ENCODE measurements around the gene VPS35L. TPM values are rescaled to one million over a fixed set of nuclear protein-coding genes. Genes with fewer than 3 reads are reported as not detected.

Gene VPS35L, protein sequence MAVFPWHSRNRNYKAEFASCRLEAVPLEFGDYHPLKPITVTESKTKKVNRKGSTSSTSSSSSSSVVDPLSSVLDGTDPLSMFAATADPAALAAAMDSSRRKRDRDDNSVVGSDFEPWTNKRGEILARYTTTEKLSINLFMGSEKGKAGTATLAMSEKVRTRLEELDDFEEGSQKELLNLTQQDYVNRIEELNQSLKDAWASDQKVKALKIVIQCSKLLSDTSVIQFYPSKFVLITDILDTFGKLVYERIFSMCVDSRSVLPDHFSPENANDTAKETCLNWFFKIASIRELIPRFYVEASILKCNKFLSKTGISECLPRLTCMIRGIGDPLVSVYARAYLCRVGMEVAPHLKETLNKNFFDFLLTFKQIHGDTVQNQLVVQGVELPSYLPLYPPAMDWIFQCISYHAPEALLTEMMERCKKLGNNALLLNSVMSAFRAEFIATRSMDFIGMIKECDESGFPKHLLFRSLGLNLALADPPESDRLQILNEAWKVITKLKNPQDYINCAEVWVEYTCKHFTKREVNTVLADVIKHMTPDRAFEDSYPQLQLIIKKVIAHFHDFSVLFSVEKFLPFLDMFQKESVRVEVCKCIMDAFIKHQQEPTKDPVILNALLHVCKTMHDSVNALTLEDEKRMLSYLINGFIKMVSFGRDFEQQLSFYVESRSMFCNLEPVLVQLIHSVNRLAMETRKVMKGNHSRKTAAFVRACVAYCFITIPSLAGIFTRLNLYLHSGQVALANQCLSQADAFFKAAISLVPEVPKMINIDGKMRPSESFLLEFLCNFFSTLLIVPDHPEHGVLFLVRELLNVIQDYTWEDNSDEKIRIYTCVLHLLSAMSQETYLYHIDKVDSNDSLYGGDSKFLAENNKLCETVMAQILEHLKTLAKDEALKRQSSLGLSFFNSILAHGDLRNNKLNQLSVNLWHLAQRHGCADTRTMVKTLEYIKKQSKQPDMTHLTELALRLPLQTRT
- total RNA-seq: 6.8 and 14.7 TPM in 2 replicates

- Histone ChIP-seq H3K36me3 (ENCODE audit: control insufficient read depth, insufficient read depth, low read length) (no peaks in the 10 kb centered on the region), H3K4me3 (ENCODE audit: low read depth, low read length) (peak within 1 kb of the TSS; percentile 60), H3K27me3 (ENCODE audit: control insufficient read depth, insufficient read depth, low read length) (no peaks in the 10 kb centered on the region)
- DNase-seq (ENCODE audit: low read depth) (peak; percentile 94), FAIRE-seq (no peak)
- TF ChIP-seq CTCF (IDR thresholded peaks at IDR 0.05; ENCODE audit: insufficient read depth, low read length, severe bottlenecking): peak; percentile 90
Measured at GRCh38 chr16:19555186-19555937, at the start of gene VPS35L. TSS of gene VPS35L (plus strand) at chr16:19555703. CDS start at chr16:19555730, 27 bp downstream.

- Histone ChIP-seq H3K27me3 (ENCODE audit: control insufficient read depth, insufficient read depth, low read length) (no peaks in the 10 kb centered on the region), H3K4me3 (ENCODE audit: low read depth, low read length) (no peak overlapping the region), H3K36me3 (ENCODE audit: control insufficient read depth, insufficient read depth, low read length) (peaks cover 9% of the 10 kb centered on the region)
- TF ChIP-seq CTCF (IDR thresholded peaks at IDR 0.05; ENCODE audit: insufficient read depth, low read length, severe bottlenecking): no peak
- DNase-seq (ENCODE audit: low read depth) (no peak), FAIRE-seq (no peak)
Measured at GRCh38 chr16:19506965-19507364, 48.5 kb upstream of the VPS35L start.

DNA sequence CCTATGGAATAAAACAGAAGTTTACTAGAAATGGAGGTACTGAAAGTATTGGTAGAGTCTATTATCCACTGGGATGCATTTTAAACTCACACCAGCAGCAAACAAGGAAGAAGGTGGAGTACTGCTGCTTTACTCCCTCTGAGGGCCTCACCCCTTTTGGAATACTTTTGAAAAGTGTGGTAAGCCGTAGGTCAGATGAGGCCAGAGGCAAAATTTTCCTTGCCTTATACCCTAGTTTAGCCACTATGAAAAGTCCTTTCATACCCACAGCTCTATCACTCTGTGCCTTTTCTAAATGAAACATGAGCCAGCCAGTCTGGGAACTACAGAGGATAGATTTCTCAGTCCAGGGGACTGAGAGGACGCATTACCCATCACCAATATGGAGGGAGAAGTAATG, 47.6 kb upstream of the VPS35L start:
- H3K36me3 ChIP-seq (ENCODE audit: control insufficient read depth, insufficient read depth, low read length): peaks cover 9% of the 10 kb centered on the region
- DNase-seq (ENCODE audit: low read depth): no peak

DNA sequence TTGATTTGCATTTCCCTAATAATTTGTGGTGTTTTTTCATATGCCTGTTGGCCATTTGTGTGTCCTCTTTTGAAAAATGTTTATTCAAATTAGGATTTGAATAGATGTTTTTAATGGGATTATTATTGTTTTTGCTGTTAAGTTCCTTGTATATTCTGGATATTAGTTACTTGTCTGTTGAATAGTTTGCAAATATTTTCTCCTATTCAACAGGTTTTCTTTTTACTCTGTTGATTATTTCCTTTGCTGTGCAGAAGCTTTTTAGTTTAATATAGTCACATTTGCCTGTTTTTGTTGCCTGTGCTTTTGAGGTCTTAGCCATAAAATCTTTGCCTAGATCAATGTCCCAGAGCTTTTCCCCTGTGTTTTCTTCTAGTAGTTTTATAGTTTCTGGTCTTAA, 43.2 kb upstream of the VPS35L start:
- Histone ChIP-seq H3K36me3 (ENCODE audit: control insufficient read depth, insufficient read depth, low read length) (peaks cover 2% of the 10 kb centered on the region), H3K27me3 (ENCODE audit: control insufficient read depth, insufficient read depth, low read length) (no peaks in the 10 kb centered on the region), H3K4me3 (ENCODE audit: low read depth, low read length) (no peak overlapping the region)
- no peak for TF ChIP-seq CTCF (IDR thresholded peaks at IDR 0.05; ENCODE audit: insufficient read depth, low read length, severe bottlenecking)
- no peak for FAIRE-seq
- DNase-seq (ENCODE audit: low read depth): no peak

More for the DNA sequence above, 47.6 kb upstream of the VPS35L start:
- no peak for FAIRE-seq
- H3K27me3 ChIP-seq (ENCODE audit: control insufficient read depth, insufficient read depth, low read length): no peaks in the 10 kb centered on the region
- no peak overlapping the region for H3K4me3 ChIP-seq (ENCODE audit: low read depth, low read length)
- TF ChIP-seq CTCF (IDR thresholded peaks at IDR 0.05; ENCODE audit: insufficient read depth, low read length, severe bottlenecking): no peak

DNA sequence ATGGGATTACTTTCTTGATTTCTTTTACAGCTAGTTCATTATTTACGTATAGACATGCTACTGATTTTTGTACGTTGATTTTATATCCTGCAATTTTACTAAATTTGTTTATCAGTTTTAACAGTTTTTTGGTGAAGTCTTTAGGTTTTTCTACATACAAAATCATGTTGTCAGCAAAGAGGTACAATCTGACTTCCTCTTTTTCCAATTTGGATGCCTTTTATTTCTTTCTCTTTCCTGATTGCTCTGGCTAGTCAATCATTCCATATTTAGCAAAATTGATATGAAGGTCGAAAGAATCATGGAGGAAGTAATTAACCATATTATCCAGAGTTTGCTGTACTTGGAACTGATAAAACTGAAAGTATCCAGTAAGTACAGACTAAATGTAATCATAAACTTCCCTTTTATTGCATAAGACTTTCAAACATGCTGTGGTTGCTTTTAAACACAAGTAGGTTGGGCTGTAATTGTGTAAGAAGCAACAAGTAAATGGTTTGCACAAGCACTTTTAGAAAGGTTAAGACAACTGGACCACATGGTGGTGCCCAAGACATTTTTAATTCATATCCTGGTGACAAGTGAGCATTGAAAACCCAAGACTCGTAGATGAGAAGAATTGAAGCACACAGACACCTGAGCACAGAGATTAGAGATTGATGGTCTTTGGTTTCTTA, 42.0 kb upstream of the VPS35L start:
- TF ChIP-seq CTCF (IDR thresholded peaks at IDR 0.05; ENCODE audit: insufficient read depth, low read length, severe bottlenecking): no peak
- no peak for DNase-seq (ENCODE audit: low read depth)
- no peak for FAIRE-seq
- H3K27me3 ChIP-seq (ENCODE audit: control insufficient read depth, insufficient read depth, low read length): no peaks in the 10 kb centered on the region
- no peaks in the 10 kb centered on the region for H3K36me3 ChIP-seq (ENCODE audit: control insufficient read depth, insufficient read depth, low read length)
- no peak overlapping the region for H3K4me3 ChIP-seq (ENCODE audit: low read depth, low read length)

Measured in bronchial epithelial cell (primary cell).